ENCODE measurements around the gene SNX27.

SNX27 gene

DNA sequence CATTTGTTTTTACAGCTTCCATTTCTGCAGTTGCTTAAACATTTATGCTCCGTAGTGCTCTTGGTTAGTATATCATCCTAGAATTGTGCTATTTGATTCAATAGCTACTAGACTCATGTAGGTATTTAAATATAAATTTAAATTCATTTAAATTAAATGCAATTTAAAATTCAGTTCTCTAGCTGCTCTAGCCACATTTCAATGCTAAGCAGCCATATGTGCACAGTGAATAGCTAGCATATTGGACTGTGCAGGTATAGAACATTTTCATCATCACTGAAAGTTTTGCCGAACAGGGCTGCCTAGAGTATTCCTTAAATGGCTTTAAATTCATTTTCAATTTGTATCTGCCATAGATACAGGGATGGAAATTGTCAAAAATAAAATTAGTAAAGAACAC is 72.3 kb downstream of the SNX27 start:
- Histone ChIP-seq H3K27ac (replicated peaks; ENCODE audit: low read length) (no peak overlapping the region), H3K79me1 (ENCODE audit: low read depth, low read length) (no peaks in the 10 kb centered on the region), H3K4me3 (ENCODE audit: low read length in 2 of 2) (no peak overlapping the region), H2BK15ac (ENCODE audit: low read length) (no peak overlapping the region), H3K18ac (ENCODE audit: low read length) (no peak overlapping the region), H2AFZ (ENCODE audit: low read length) (no peak overlapping the region), H3K9me3 (replicated peaks in 1 of 2; ENCODE audit: control insufficient read depth in 2 of 2, insufficient read depth in 1 of 2, low read depth in 1 of 2, low read length in 2 of 2) (no peaks in the 10 kb centered on the region), H3K14ac (ENCODE audit: low read length) (no peak overlapping the region), H3K4me1 (ENCODE audit: control insufficient read depth in 2 of 2, insufficient read depth in 1 of 2, low read depth in 1 of 2, low read length in 2 of 2) (no peaks in the 10 kb centered on the region), H3K4ac (ENCODE audit: low read length) (no peak overlapping the region), H2BK12ac (ENCODE audit: low read length) (no peak overlapping the region), H3K27me3 (ENCODE audit: control insufficient read depth in 3 of 3, insufficient read depth in 3 of 3, low read depth in 1 of 3, low read length in 3 of 3) (no peaks in the 10 kb centered on the region), H3K9ac (ENCODE audit: low read depth, low read length, poor library complexity) (no peak overlapping the region), H2BK5ac (ENCODE audit: low read length) (no peak overlapping the region), H2AK5ac (ENCODE audit: low read depth, low read length) (no peak overlapping the region), H4K8ac (ENCODE audit: low read depth, low read length) (no peak overlapping the region), H4K91ac (ENCODE audit: low read depth, low read length, poor library complexity) (no peak overlapping the region), H3K36me3 (replicated peaks in 1 of 2; ENCODE audit: control insufficient read depth in 2 of 2, insufficient read depth in 2 of 2, low read length in 2 of 2) (peaks cover 0 to 70% of the 10 kb centered on the region in 2 donors), H2BK120ac (ENCODE audit: low read depth, low read length) (no peak overlapping the region), H3K23ac (ENCODE audit: low read depth, low read length, poor library complexity) (no peak overlapping the region), H3K4me2 (ENCODE audit: insufficient read depth, low read length, poor library complexity, severe bottlenecking) (no peak overlapping the region)
- WGBS, 2 donors (ENCODE audit: extremely low coverage in 2 of 2, insufficient read length in 2 of 2, insufficient replicate concordance in 1 of 2) = no CpG with 5 or more reads among the region's 2 CpGs
- DNase-seq (ENCODE audit: low spot score) = no peak

DNA sequence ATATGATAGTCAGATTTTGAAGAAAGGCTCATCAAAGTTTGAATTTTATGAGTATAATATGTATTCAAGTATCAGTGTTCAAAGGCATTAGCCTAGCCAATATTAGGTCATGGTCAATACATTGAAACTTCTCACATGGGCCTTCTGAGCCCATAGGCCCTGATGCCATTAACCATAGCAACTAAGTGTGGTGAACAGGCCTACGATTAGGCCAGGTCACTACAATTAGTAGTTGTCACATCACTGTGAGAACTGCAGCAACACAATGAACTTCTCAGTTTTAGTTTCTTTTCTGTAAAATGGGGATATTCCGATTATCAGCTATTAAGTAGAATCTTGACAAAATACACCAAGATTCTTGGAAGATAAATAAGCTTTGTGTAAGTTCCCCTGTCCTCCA is 74.7 kb downstream of the SNX27 start:
- H3K36me3 ChIP-seq (replicated peaks in 1 of 2; ENCODE audit: control insufficient read depth in 2 of 2, insufficient read depth in 2 of 2, low read length in 2 of 2) = peaks cover 0 to 54% of the 10 kb centered on the region in 2 donors
- no peaks in the 10 kb centered on the region for H3K79me1 ChIP-seq (ENCODE audit: low read depth, low read length)
- no peak overlapping the region for H3K4me2 ChIP-seq (ENCODE audit: insufficient read depth, low read length, poor library complexity, severe bottlenecking)
- H2BK15ac ChIP-seq (ENCODE audit: low read length) = no peak overlapping the region
- H3K27me3 ChIP-seq (ENCODE audit: control insufficient read depth in 3 of 3, insufficient read depth in 3 of 3, low read depth in 1 of 3, low read length in 3 of 3) = no peaks in the 10 kb centered on the region
- no peaks in the 10 kb centered on the region for H3K4me1 ChIP-seq (ENCODE audit: control insufficient read depth in 2 of 2, insufficient read depth in 1 of 2, low read depth in 1 of 2, low read length in 2 of 2)
- H3K9me3 ChIP-seq (replicated peaks in 1 of 2; ENCODE audit: control insufficient read depth in 2 of 2, insufficient read depth in 1 of 2, low read depth in 1 of 2, low read length in 2 of 2) = no peaks in the 10 kb centered on the region
- H4K91ac ChIP-seq (ENCODE audit: low read depth, low read length, poor library complexity) = no peak overlapping the region
- H2BK5ac ChIP-seq (ENCODE audit: low read length) = no peak overlapping the region
- no peak overlapping the region for H3K4me3 ChIP-seq (ENCODE audit: low read length in 2 of 2)
- no peak for DNase-seq (ENCODE audit: low spot score)
- no CpG with 5 or more reads among the region's 2 CpGs for WGBS, 2 donors (ENCODE audit: extremely low coverage in 2 of 2, insufficient read length in 2 of 2, insufficient replicate concordance in 1 of 2)
- no peak overlapping the region for H2BK12ac ChIP-seq (ENCODE audit: low read length)
- no peak overlapping the region for H3K14ac ChIP-seq (ENCODE audit: low read length)
- no peak overlapping the region for H2BK120ac ChIP-seq (ENCODE audit: low read depth, low read length)
- H3K4ac ChIP-seq (ENCODE audit: low read length) = no peak overlapping the region
- no peak overlapping the region for H3K9ac ChIP-seq (ENCODE audit: low read depth, low read length, poor library complexity)
- no peak overlapping the region for H3K18ac ChIP-seq (ENCODE audit: low read length)
- H2AK5ac ChIP-seq (ENCODE audit: low read depth, low read length) = no peak overlapping the region
- H2AFZ ChIP-seq (ENCODE audit: low read length) = no peak overlapping the region
- H4K8ac ChIP-seq (ENCODE audit: low read depth, low read length) = no peak overlapping the region
- no peak overlapping the region for H3K23ac ChIP-seq (ENCODE audit: low read depth, low read length, poor library complexity)
- no peak overlapping the region for H3K27ac ChIP-seq (replicated peaks; ENCODE audit: low read length)

GRCh38 chr1:151689494-151689893 is 77.6 kb downstream of the SNX27 start:
- Histone ChIP-seq H3K4me3 (ENCODE audit: low read length in 2 of 2) (no peak overlapping the region), H3K18ac (ENCODE audit: low read length) (no peak overlapping the region), H3K9me3 (replicated peaks in 1 of 2; ENCODE audit: control insufficient read depth in 2 of 2, insufficient read depth in 1 of 2, low read depth in 1 of 2, low read length in 2 of 2) (no peaks in the 10 kb centered on the region), H2BK120ac (ENCODE audit: low read depth, low read length) (no peak overlapping the region), H2BK5ac (ENCODE audit: low read length) (no peak overlapping the region), H3K14ac (ENCODE audit: low read length) (no peak overlapping the region), H2AK5ac (ENCODE audit: low read depth, low read length) (no peak overlapping the region), H3K27me3 (ENCODE audit: control insufficient read depth in 3 of 3, insufficient read depth in 3 of 3, low read depth in 1 of 3, low read length in 3 of 3) (no peaks in the 10 kb centered on the region), H3K4ac (ENCODE audit: low read length) (no peak overlapping the region), H4K8ac (ENCODE audit: low read depth, low read length) (no peak overlapping the region), H3K79me1 (ENCODE audit: low read depth, low read length) (no peaks in the 10 kb centered on the region), H2BK15ac (ENCODE audit: low read length) (no peak overlapping the region), H3K4me2 (ENCODE audit: insufficient read depth, low read length, poor library complexity, severe bottlenecking) (no peak overlapping the region), H2BK12ac (ENCODE audit: low read length) (no peak overlapping the region), H4K91ac (ENCODE audit: low read depth, low read length, poor library complexity) (no peak overlapping the region), H3K27ac (replicated peaks; ENCODE audit: low read length) (no peak overlapping the region), H2AFZ (ENCODE audit: low read length) (no peak overlapping the region), H3K23ac (ENCODE audit: low read depth, low read length, poor library complexity) (no peak overlapping the region), H3K4me1 (ENCODE audit: control insufficient read depth in 2 of 2, insufficient read depth in 1 of 2, low read depth in 1 of 2, low read length in 2 of 2) (no peaks in the 10 kb centered on the region), H3K9ac (ENCODE audit: low read depth, low read length, poor library complexity) (no peak overlapping the region), H3K36me3 (replicated peaks in 1 of 2; ENCODE audit: control insufficient read depth in 2 of 2, insufficient read depth in 2 of 2, low read length in 2 of 2) (peaks cover 11 to 51% of the 10 kb centered on the region in 2 donors)
- WGBS, 2 donors (ENCODE audit: extremely low coverage in 2 of 2, insufficient read length in 2 of 2, insufficient replicate concordance in 1 of 2) = no CpG with 5 or more reads among the region's 4 CpGs
- no peak for DNase-seq (ENCODE audit: low spot score)

DNA sequence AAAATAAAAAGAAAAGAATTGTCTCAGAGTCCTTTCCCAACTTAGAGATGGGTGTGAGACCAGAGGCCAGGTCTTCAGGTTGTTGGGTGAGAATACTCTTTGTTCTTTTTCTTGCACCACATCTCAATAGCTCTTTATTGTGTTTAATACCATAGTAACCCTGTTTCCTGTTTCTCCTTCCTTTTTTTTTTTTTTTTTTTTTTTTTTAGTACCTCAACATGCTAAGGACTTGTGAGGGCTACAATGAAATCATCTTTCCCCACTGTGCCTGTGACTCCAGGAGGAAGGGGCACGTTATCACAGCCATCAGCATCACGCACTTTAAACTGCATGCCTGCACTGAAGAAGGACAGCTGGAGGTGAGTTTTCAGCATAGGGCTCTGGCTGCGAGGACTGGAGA is 80.4 kb downstream of the SNX27 start:
- Histone ChIP-seq H3K4me1 (ENCODE audit: control insufficient read depth in 2 of 2, insufficient read depth in 1 of 2, low read depth in 1 of 2, low read length in 2 of 2) (no peaks in the 10 kb centered on the region), H3K27ac (replicated peaks; ENCODE audit: low read length) (no peak overlapping the region), H3K36me3 (replicated peaks in 1 of 2; ENCODE audit: control insufficient read depth in 2 of 2, insufficient read depth in 2 of 2, low read length in 2 of 2) (peaks cover 19 to 46% of the 10 kb centered on the region in 2 donors), H3K9ac (ENCODE audit: low read depth, low read length, poor library complexity) (no peak overlapping the region), H3K4me2 (ENCODE audit: insufficient read depth, low read length, poor library complexity, severe bottlenecking) (no peak overlapping the region), H2BK5ac (ENCODE audit: low read length) (no peak overlapping the region), H3K27me3 (ENCODE audit: control insufficient read depth in 3 of 3, insufficient read depth in 3 of 3, low read depth in 1 of 3, low read length in 3 of 3) (no peaks in the 10 kb centered on the region), H2BK12ac (ENCODE audit: low read length) (no peak overlapping the region), H3K4me3 (ENCODE audit: low read length in 2 of 2) (no peak overlapping the region), H2BK15ac (ENCODE audit: low read length) (no peak overlapping the region), H4K91ac (ENCODE audit: low read depth, low read length, poor library complexity) (no peak overlapping the region), H2AK5ac (ENCODE audit: low read depth, low read length) (no peak overlapping the region), H3K18ac (ENCODE audit: low read length) (no peak overlapping the region), H3K9me3 (replicated peaks in 1 of 2; ENCODE audit: control insufficient read depth in 2 of 2, insufficient read depth in 1 of 2, low read depth in 1 of 2, low read length in 2 of 2) (no peaks in the 10 kb centered on the region), H3K79me1 (ENCODE audit: low read depth, low read length) (no peaks in the 10 kb centered on the region), H2BK120ac (ENCODE audit: low read depth, low read length) (no peak overlapping the region), H3K14ac (ENCODE audit: low read length) (no peak overlapping the region), H4K8ac (ENCODE audit: low read depth, low read length) (no peak overlapping the region), H3K23ac (ENCODE audit: low read depth, low read length, poor library complexity) (no peak overlapping the region), H2AFZ (ENCODE audit: low read length) (no peak overlapping the region), H3K4ac (ENCODE audit: low read length) (no peak overlapping the region)
- no peak for DNase-seq (ENCODE audit: low spot score)
- WGBS, 2 donors (ENCODE audit: extremely low coverage in 2 of 2, insufficient read length in 2 of 2, insufficient replicate concordance in 1 of 2) = no CpG with 5 or more reads among the region's 3 CpGs

All from neuronal stem cell (in vitro differentiated cells).